GM12801 (cell line): Measurements from ENCODE around the gene SYP.

Experiments used
- CTCF ChIP-seq: IDR thresholded peaks from one replicate; pipeline ENCODE4 v1.5.1; 2011; ENCODE audit warnings: control low read depth; ENCODE audit not compliant: insufficient read length; ENCODE audit errors: extremely low read depth

Gene SYP

GRCh38 chrX:49202022-49202421 lies 2.0 kb upstream of the SYP start:
- no peak for TF ChIP-seq CTCF

- TF ChIP-seq CTCF: no peak
These were observed 738 bp downstream of the SYP start for GRCh38 chrX:49199315-49199595.

GRCh38 chrX:49198540-49199314 lies 1.3 kb downstream of the SYP start:
- no peak for TF ChIP-seq CTCF

GRCh38 chrX:49197543-49198087 lies 2.4 kb downstream of the SYP start:
- TF ChIP-seq CTCF: no peak

- no peak for TF ChIP-seq CTCF
These were observed 6.4 kb downstream of the SYP start for GRCh38 chrX:49193542-49193964.

- no peak for TF ChIP-seq CTCF
These were observed 7.2 kb downstream of the SYP start for GRCh38 chrX:49192722-49193328.

- no peak for TF ChIP-seq CTCF
These were observed 8.4 kb downstream of the SYP start for GRCh38 chrX:49191574-49192011.
